Sigmoid colon (tissue), 7 donors: ENCODE data around the gene THBS2. TPM values are rescaled to one million over a fixed set of nuclear protein-coding genes. Genes with fewer than 3 reads are reported as not detected.

Source experiments
- DNase-seq: peaks from one replicate; pipeline ENCODE4 v3.0.0-alpha.2; 2019
- H3K27ac ChIP-seq, 4 donors: fragments of 200-600 bp; sonication (generic); one replicate each; pipeline ENCODE4 v1.5.1; 2016 to 2019; ENCODE audit warnings: mild to moderate bottlenecking in 1 of 4
- H3K27me3 ChIP-seq, 3 donors: fragments of 200-600 bp; sonication (generic); one replicate each; pipeline ENCODE4 v1.5.1; 2019; ENCODE audit warnings: mild to moderate bottlenecking in 1 of 3
- H3K36me3 ChIP-seq, 4 donors: fragments of 200-600 bp; sonication (generic); one replicate each; pipeline ENCODE4 v1.5.1; 2016 to 2019
- H3K4me1 ChIP-seq, 4 donors: fragments of 200-600 bp; sonication (generic); one replicate each; pipeline ENCODE4 v1.5.1; 2017 to 2019
- H3K4me3 ChIP-seq, 4 donors: fragments of 200-600 bp; sonication (generic); one replicate each; pipeline ENCODE4 v1.5.1; 2017 to 2019; ENCODE audit warnings: mild to moderate bottlenecking in 2 of 4, moderate library complexity in 1 of 4
- H3K9me3 ChIP-seq, 4 donors: fragments of 200-600 bp in 3 of 4; sonication (generic) in 3 of 4; one replicate each; pipeline versions ENCODE4 v1.5.1 to v1.6.1; 2013 to 2019
- EP300 ChIP-seq, 4 donors: sonication (generic); formaldehyde crosslinking; IDR thresholded peaks; one replicate each; pipeline ENCODE4 v1.6.1; 2017; ENCODE audit warnings: antibody characterized with exemption in 4 of 4
- POLR2A ChIP-seq, 2 donors: fragments of 450-650 bp; IDR thresholded peaks; one replicate each; pipeline ENCODE4 v1.6.1; 2016; ENCODE audit warnings: antibody characterized with exemption in 2 of 2, mild to moderate bottlenecking in 2 of 2, moderate library complexity in 2 of 2
- POLR2AphosphoS5 ChIP-seq, 4 donors: sonication (generic); formaldehyde crosslinking; IDR thresholded peaks; one replicate each; pipeline ENCODE4 v1.6.1; 2017; ENCODE audit warnings: antibody characterized with exemption in 4 of 4
- WGBS, 2 donors: extraction: QIAGEN DNeasy Blood & Tissue Kit; methylation state at CpG; one replicate each; pipeline ENCODE4 v1.1.7; 2013; 5-methylcytosine and 5-hydroxymethylcytosine counted together
- intact Hi-C: fragments of 100-400 bp; cut with DNase I; formaldehyde crosslinking; loops from one replicate; pipeline ENCODE4 v1.15.1; 2023
- polyA plus RNA-seq, 3 donors: library from polyadenylated mRNA; stranded (reverse); fragments of 200-250 nt; gene quantifications; one replicate each; pipeline ENCODE4 v1.2.3, GENCODE V29; 2013
- total RNA-seq, 4 donors: library from RNA; depleted of rRNA; stranded (reverse); fragments of >200 nt; gene quantifications; one replicate each; pipeline ENCODE4 v1.1.0, GENCODE V29; 2016
- TF ChIP-seq, protein P1 (sequence below), 4 experiments: fragments of 450-650 bp in 3 of 4; fragments of 200-600 bp in 1 of 4; IDR thresholded peaks; one replicate each; pipeline ENCODE4 v1.5.1; 2016 to 2019; ENCODE audit warnings: antibody characterized with exemption in 4 of 4, mild to moderate bottlenecking in 3 of 4, moderate library complexity in 2 of 4
- donor health status: healthy with polysubstance abuse.
- donor health status: Bipolar disorder and iron deficiency.
- donor health status: healthy.

The THBS2 gene
- total and polyA plus RNA-seq, 7 donors, result 1.7 to 59.0 (median 37.6) TPM

DNA sequence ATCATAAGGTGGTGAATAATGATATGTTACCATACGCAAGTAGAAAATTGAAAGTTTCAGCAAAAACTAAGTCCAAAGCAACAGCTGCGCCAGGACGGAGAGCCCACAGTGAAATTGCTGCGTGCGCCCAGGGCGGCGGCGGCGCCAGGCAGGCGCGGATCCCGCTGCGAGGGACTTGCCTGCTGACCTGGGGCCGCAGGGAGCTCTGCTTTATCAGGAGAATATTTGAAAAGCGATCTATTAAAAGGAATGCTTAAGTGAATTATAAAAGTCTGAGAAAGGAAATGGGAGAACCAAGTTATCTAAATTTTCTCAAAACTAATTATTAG is 85.4 kb downstream of the THBS2 start:
- Histone ChIP-seq H3K27me3 (no peaks in the 10 kb centered on the region), H3K36me3 (no peaks in the 10 kb centered on the region), H3K27ac (no peak overlapping the region), H3K4me3 (no peak overlapping the region), H3K9me3 (no peaks in the 10 kb centered on the region), H3K4me1 (peaks cover 0 to 18% (median 12%) of the 10 kb centered on the region in 4 donors)
- 96% methylated on average over 15 of the region's 15 CpGs for WGBS, 2 donors
- TF ChIP-seq POLR2AphosphoS5 (IDR thresholded peaks at IDR 0.05) (no peak), POLR2A (IDR thresholded peaks at IDR 0.05) (no peak), EP300 (IDR thresholded peaks at IDR 0.05) (no peak)
- TF ChIP-seq, protein P1, sequence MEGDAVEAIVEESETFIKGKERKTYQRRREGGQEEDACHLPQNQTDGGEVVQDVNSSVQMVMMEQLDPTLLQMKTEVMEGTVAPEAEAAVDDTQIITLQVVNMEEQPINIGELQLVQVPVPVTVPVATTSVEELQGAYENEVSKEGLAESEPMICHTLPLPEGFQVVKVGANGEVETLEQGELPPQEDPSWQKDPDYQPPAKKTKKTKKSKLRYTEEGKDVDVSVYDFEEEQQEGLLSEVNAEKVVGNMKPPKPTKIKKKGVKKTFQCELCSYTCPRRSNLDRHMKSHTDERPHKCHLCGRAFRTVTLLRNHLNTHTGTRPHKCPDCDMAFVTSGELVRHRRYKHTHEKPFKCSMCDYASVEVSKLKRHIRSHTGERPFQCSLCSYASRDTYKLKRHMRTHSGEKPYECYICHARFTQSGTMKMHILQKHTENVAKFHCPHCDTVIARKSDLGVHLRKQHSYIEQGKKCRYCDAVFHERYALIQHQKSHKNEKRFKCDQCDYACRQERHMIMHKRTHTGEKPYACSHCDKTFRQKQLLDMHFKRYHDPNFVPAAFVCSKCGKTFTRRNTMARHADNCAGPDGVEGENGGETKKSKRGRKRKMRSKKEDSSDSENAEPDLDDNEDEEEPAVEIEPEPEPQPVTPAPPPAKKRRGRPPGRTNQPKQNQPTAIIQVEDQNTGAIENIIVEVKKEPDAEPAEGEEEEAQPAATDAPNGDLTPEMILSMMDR (IDR thresholded peaks at IDR 0.05), result no peak
- intact Hi-C loops, result no loop called here
- DNase-seq, result peak; percentile 26

DNA sequence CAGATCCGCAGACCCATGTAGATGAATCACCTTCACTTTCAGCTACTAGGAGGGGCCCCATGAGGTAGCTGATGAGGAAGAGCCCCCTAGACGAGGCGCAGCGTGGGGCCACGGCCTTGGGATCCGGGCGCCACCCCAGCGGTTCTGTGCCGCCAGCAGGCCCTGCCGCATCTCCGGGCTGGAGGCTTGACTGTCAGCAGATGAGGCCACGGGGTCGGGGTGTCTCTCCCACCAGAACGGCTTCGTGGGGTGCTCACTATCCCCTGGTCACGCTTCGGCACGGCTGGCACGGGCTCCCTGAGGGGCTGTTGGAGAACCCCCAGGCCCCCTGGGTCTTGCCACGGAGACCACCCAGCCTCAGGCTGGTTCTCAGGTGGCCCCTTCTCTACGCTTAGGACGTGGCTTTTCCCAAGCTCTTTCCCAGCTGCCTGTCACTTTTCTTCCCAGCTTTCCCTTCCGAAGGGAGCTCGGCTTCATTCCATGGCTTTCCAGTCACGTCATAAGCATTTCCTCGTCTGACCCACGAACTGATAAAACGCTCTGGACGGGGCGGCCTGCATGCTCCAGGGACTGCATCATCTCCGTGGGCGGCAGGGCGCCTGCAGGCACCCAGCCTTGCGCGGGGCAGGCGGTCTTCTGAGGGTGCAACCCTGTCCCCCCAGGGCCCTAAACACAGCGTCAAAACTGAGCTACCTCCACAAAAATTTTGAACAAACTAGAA is 85.9 kb downstream of the THBS2 start:
- no peaks in the 10 kb centered on the region for H3K27me3 ChIP-seq
- WGBS, 2 donors, result 89 to 90% methylated on average over 37 of the region's 37 CpGs
- peak; percentile 56 for DNase-seq
- intact Hi-C loops, result no loop called here
- H3K9me3 ChIP-seq, result no peaks in the 10 kb centered on the region
- H3K4me3 ChIP-seq, result no peak overlapping the region
- TF ChIP-seq EP300 (IDR thresholded peaks at IDR 0.05) (no peak), POLR2AphosphoS5 (IDR thresholded peaks at IDR 0.05) (peak in 1 of 4 donors; percentile 26)
- no peak overlapping the region for H3K27ac ChIP-seq
- no peaks in the 10 kb centered on the region for H3K36me3 ChIP-seq
- peaks cover 0 to 18% (median 12%) of the 10 kb centered on the region in 4 donors for H3K4me1 ChIP-seq

DNA sequence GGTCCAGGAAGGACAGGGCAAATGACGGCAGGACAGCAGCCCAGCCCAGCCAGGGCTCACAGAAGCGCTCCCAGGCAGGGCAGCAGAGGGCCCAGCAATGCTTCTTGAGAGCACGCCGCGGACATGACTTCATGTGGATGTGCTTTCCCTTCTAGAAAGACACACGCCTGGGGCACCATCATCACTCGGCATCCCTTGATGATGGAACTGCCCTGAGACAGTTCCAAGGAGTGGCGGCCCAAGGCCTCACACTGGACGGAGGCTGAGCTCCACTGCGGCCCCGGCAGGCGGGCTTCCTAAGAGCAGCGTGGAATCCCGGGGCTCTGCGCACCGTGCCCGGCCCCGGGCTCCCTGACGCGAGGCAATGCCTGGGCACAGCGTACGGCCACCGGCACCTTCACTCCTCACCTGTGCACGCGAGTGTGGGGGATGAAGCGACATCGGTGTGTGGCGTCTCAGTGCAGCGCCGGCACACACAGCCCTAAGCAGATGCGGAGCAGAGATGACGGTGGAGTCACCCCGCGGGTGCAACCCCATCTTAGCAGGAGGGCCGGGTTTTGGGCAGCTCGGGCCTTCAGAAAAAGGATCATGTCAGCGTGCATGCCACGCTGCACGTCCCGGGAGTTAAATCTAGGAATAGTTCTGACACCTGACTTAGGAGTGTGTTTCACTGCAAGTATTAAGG is 86.6 kb downstream of the THBS2 start:
- H3K4me3 ChIP-seq, result no peak overlapping the region
- intact Hi-C loops, result no loop called here
- no peak for TF ChIP-seq EP300 (IDR thresholded peaks at IDR 0.05)
- no peak for TF ChIP-seq POLR2A (IDR thresholded peaks at IDR 0.05)
- TF ChIP-seq, protein P1 (IDR thresholded peaks at IDR 0.05), result no peak
- no peak for TF ChIP-seq POLR2AphosphoS5 (IDR thresholded peaks at IDR 0.05)
- DNase-seq, result peak; percentile 46
- no peaks in the 10 kb centered on the region for H3K27me3 ChIP-seq
- WGBS, 2 donors, result 95% methylated on average over 39 to 40 of the region's 40 CpGs
- no peaks in the 10 kb centered on the region for H3K36me3 ChIP-seq
- H3K9me3 ChIP-seq, result no peaks in the 10 kb centered on the region
- H3K27ac ChIP-seq, result no peak overlapping the region
- peaks cover 0 to 19% (median 12%) of the 10 kb centered on the region in 4 donors for H3K4me1 ChIP-seq
